ENCODE results near the gene ARHGAP21. TPM values are rescaled to one million over a fixed set of nuclear protein-coding genes. Genes with fewer than 3 reads are reported as not detected.

ARHGAP21 gene
- total RNA-seq, 4 donors from 2014 or later, result 35.1 to 60.5 (median 54.1) TPM

DNA sequence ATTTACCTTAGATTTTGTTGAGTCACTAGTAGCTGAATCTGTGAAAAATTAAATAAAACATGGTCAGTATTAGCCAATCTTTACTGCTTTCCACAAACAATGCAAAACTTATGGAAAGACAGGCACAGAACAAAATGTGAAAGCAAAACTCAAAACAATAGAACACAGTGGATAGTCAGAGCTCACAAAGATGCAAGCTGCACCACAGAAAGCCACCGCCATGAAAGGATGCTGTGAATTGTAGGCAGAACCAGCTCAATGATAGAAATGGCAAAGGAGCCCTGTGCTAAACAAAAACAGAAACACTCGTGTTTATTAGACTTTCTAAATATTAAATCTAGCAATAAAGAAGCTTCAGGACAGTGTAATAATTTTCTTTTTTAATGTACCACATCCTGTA is 134.4 kb downstream of the ARHGAP21 start:
- no peak overlapping the region for H3K4me3 ChIP-seq
- TF ChIP-seq, protein P1, sequence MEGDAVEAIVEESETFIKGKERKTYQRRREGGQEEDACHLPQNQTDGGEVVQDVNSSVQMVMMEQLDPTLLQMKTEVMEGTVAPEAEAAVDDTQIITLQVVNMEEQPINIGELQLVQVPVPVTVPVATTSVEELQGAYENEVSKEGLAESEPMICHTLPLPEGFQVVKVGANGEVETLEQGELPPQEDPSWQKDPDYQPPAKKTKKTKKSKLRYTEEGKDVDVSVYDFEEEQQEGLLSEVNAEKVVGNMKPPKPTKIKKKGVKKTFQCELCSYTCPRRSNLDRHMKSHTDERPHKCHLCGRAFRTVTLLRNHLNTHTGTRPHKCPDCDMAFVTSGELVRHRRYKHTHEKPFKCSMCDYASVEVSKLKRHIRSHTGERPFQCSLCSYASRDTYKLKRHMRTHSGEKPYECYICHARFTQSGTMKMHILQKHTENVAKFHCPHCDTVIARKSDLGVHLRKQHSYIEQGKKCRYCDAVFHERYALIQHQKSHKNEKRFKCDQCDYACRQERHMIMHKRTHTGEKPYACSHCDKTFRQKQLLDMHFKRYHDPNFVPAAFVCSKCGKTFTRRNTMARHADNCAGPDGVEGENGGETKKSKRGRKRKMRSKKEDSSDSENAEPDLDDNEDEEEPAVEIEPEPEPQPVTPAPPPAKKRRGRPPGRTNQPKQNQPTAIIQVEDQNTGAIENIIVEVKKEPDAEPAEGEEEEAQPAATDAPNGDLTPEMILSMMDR (IDR thresholded peaks at IDR 0.05 in 4 of 5, conservative IDR thresholded peaks at IDR 0.05 in 1 of 5), result no peak
- no peak for TF ChIP-seq POLR2A (IDR thresholded peaks at IDR 0.05)
- H3K4me1 ChIP-seq, result peaks cover 4 to 10% of the 10 kb centered on the region in 2 donors
- DNase-seq, result no peak
- in situ Hi-C loops (cut with MboI; ENCODE audit: low sequenced_read_pairs in 4 of 4) (no loop called here), intact Hi-C loops (cut with DNase I; ENCODE audit: low total_unique reads) (no loop called here)
- no peaks in the 10 kb centered on the region for H3K27me3 ChIP-seq
- no peaks in the 10 kb centered on the region for H3K9me3 ChIP-seq
- peaks cover 0 to 75% of the 10 kb centered on the region in 2 donors for H3K36me3 ChIP-seq
- no peak overlapping the region for H3K27ac ChIP-seq
- ATAC-seq, result no peak

DNA sequence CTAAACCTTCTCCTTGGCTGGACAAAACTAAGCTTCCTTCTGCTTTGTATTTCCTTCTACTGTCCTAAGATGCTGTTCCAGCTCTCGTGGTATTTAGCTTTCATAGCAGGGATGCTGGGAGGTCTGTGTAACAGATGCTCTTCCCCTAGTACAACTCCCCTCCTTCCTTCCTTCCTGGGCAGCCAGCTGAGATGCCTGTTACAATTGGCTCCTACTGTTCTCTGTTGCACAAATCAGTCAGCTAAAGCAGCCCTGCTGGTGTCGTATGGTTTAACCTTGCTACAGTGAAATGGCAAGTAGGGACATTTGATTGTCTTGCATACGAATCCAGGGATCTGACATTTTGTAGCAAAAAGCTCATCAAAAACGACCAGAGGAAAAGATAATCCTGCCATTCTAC is 143.8 kb downstream of the ARHGAP21 start:
- peaks cover 0 to 15% of the 10 kb centered on the region in 2 donors for H3K36me3 ChIP-seq
- no peak for DNase-seq
- no peak for TF ChIP-seq POLR2A (IDR thresholded peaks at IDR 0.05)
- TF ChIP-seq, protein P1 (IDR thresholded peaks at IDR 0.05 in 4 of 5, conservative IDR thresholded peaks at IDR 0.05 in 1 of 5), result no peak

DNA sequence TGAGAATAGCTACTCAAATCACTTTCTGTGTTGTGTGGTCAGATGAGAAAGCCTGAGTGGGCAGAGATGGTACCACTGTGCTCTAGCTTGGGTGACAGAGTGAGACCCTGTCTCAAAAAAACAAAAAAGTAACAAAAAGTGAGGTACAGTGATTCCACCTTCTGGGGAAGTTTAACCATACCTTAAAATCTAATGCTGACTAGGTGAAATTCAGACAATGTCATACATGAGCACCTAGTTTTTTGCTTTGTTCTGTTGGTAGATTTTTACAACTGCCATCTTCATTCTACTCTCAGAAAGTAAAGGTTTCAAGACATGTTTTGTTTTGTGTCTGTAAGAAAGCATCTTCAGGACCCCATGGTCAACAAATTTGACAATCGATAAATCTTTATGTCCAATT is 144.2 kb downstream of the ARHGAP21 start:
- DNase-seq (no peak), ATAC-seq (no peak)
- Histone ChIP-seq H3K27me3 (no peaks in the 10 kb centered on the region), H3K9me3 (no peaks in the 10 kb centered on the region), H3K27ac (no peak overlapping the region), H3K36me3 (peaks cover 0 to 11% of the 10 kb centered on the region in 2 donors), H3K4me3 (no peak overlapping the region), H3K4me1 (no peaks in the 10 kb centered on the region)
- no peak for TF ChIP-seq POLR2A (IDR thresholded peaks at IDR 0.05)
- TF ChIP-seq, protein P1 (IDR thresholded peaks at IDR 0.05 in 4 of 5, conservative IDR thresholded peaks at IDR 0.05 in 1 of 5), result no peak
- in situ Hi-C loops (cut with MboI; ENCODE audit: low sequenced_read_pairs in 4 of 4) (no loop called here), intact Hi-C loops (cut with DNase I; ENCODE audit: low total_unique reads) (no loop called here)

More for the DNA sequence above, 143.8 kb downstream of the ARHGAP21 start:
- intact Hi-C loops (cut with DNase I; ENCODE audit: low total_unique reads), result no loop called here
- no peak overlapping the region for H3K4me3 ChIP-seq
- ATAC-seq, result no peak
- in situ Hi-C loops (cut with MboI; ENCODE audit: low sequenced_read_pairs in 4 of 4), result no loop called here
- H3K9me3 ChIP-seq, result no peaks in the 10 kb centered on the region
- H3K27ac ChIP-seq, result no peak overlapping the region
- H3K27me3 ChIP-seq, result no peaks in the 10 kb centered on the region
- H3K4me1 ChIP-seq, result no peaks in the 10 kb centered on the region

DNA sequence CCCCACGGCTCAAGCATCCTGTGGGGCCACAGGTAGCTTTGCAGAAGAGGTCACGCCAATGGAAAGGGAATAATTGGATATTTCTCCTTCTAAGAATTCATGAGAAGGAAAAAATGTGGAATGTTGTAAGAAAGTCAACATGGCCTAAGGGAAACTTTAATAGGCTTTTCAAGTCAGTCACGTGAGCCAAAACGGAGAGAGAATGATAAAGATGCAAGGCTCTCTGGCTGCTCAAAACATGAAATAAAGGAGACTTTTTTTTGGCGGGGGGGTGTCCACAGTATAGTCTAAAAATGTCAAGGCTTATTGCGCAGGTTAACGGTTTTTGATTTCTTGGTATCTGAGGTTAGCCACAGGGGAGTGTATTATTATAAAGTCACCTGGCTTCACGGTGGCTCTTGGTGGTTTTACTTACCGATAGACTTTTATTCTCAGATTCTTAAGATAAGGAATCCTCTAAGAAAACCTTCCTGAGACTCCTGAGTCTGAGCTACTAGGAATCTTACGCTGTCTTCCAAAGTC is 148.1 kb downstream of the ARHGAP21 start:
- in situ Hi-C loops (cut with MboI; ENCODE audit: low sequenced_read_pairs in 4 of 4) (no loop called here), intact Hi-C loops (cut with DNase I; ENCODE audit: low total_unique reads) (no loop called here)
- no peak overlapping the region for H3K27ac ChIP-seq
- no peak for TF ChIP-seq POLR2A (IDR thresholded peaks at IDR 0.05)
- TF ChIP-seq, protein P1 (IDR thresholded peaks at IDR 0.05 in 4 of 5, conservative IDR thresholded peaks at IDR 0.05 in 1 of 5), result no peak
- H3K9me3 ChIP-seq, result no peaks in the 10 kb centered on the region
- H3K27me3 ChIP-seq, result no peaks in the 10 kb centered on the region
- no peaks in the 10 kb centered on the region for H3K36me3 ChIP-seq
- ATAC-seq (no peak), DNase-seq (no peak)
- no peaks in the 10 kb centered on the region for H3K4me1 ChIP-seq
- H3K4me3 ChIP-seq, result no peak overlapping the region
